Testis (tissue), 2 donors: ENCODE measurements around the gene TCEA2.

Experiments used
- POLR2A ChIP-seq: fragments of 450-650 bp; IDR thresholded peaks from one replicate; pipeline ENCODE4 v1.6.1; 2017; ENCODE audit warnings: antibody characterized with exemption, mild to moderate bottlenecking, moderate library complexity
- TF ChIP-seq, protein P1 (sequence below), 3 experiments: fragments of 450-650 bp in 2 of 3; fragments of 200-600 bp in 1 of 3; sonication (generic) in 1 of 3; IDR thresholded peaks; one replicate each; pipeline ENCODE4 v1.5.1; 2016 to 2019; ENCODE audit warnings: antibody characterized with exemption in 3 of 3, mild to moderate bottlenecking in 2 of 3, moderate library complexity in 1 of 3

- TF ChIP-seq, protein P1, sequence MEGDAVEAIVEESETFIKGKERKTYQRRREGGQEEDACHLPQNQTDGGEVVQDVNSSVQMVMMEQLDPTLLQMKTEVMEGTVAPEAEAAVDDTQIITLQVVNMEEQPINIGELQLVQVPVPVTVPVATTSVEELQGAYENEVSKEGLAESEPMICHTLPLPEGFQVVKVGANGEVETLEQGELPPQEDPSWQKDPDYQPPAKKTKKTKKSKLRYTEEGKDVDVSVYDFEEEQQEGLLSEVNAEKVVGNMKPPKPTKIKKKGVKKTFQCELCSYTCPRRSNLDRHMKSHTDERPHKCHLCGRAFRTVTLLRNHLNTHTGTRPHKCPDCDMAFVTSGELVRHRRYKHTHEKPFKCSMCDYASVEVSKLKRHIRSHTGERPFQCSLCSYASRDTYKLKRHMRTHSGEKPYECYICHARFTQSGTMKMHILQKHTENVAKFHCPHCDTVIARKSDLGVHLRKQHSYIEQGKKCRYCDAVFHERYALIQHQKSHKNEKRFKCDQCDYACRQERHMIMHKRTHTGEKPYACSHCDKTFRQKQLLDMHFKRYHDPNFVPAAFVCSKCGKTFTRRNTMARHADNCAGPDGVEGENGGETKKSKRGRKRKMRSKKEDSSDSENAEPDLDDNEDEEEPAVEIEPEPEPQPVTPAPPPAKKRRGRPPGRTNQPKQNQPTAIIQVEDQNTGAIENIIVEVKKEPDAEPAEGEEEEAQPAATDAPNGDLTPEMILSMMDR (IDR thresholded peaks at IDR 0.05), result no peak
- no peak for TF ChIP-seq POLR2A
Observed at GRCh38 chr20:64053841-64054661, 8.9 kb upstream of the TCEA2 start.
